ENCODE data around the gene ST7. TPM values are rescaled to one million over a fixed set of nuclear protein-coding genes. Genes with fewer than 3 reads are reported as not detected.

Gene ST7
- total and polyA plus RNA-seq, 2 of the 8 experiments (the other 6 are each of a cell fraction or from before 2014, with no cell fraction given) = 16.3 to 18.0 TPM

- no peak for TF ChIP-seq GTF2F1 (IDR thresholded peaks at IDR 0.05; ENCODE audit: borderline replicate concordance, low read depth, low read length)
These were observed 144.6 kb downstream of the ST7 start (continued) for GRCh38 chr7:117097860-117098259.

Data from H1 (cell line).